HEK293 (cell line): ENCODE measurements around the gene CDYL.

Experiments
- CTCF ChIA-PET: fragments of 350-600 bp; formaldehyde crosslinking; extraction: SDS; loops from one replicate; lab custom pipeline; 2021; ENCODE audit warnings: antibody characterized with exemption; lab: Yijun Ruan, JAX
- POLR2A ChIA-PET: fragments of 300-600 bp; formaldehyde crosslinking; extraction: SDS; loops from one replicate; lab custom pipeline; 2020; ENCODE audit warnings: antibody characterized with exemption, inconsistent platforms; lab: Yijun Ruan, JAX
- H3K27ac ChIP-seq: fragments of 200-500 bp; sonication (Bioruptor generic); 2 replicates; pipeline ENCODE4 v1.5.1; 2014; ENCODE audit warnings: low read depth, low read length, control low read depth, inconsistent platforms; ENCODE audit errors: extremely low read depth
- H3K36me3 ChIP-seq, 2 experiments: fragments of 200-500 bp in 1 of 2; sonication (Bioruptor generic) in 1 of 2; 1 replicate in 1 of 2; 2 replicates in 1 of 2; pipeline ENCODE4 v1.5.1; 2014 to 2017; ENCODE audit warnings: inconsistent platforms in 2 of 2, low read length in 2 of 2; ENCODE audit not compliant: control insufficient read depth in 2 of 2, insufficient read depth in 1 of 2
- H3K4me1 ChIP-seq: fragments of 200-500 bp; sonication (Bioruptor generic); 2 replicates; pipeline ENCODE4 v1.5.1; 2014; ENCODE audit warnings: mild to moderate bottlenecking, low read length, inconsistent platforms; ENCODE audit not compliant: control insufficient read depth, insufficient read depth
- H3K4me3 ChIP-seq: 2 replicates; pipeline ENCODE4 v1.5.1; 2011; ENCODE audit warnings: low read depth, mild to moderate bottlenecking, control low read depth, low read length, moderate library complexity
- H3K9me3 ChIP-seq: fragments of 200-500 bp; sonication (Bioruptor generic); 2 replicates; pipeline ENCODE4 v1.5.1; 2014; ENCODE audit warnings: low read depth, low read length, inconsistent platforms; ENCODE audit not compliant: control insufficient read depth, insufficient read depth
- HOXA7 ChIP-seq: sonication (generic); formaldehyde crosslinking; IDR thresholded peaks from 2 replicates; pipeline ENCODE4 v1.8.1; 2022; ENCODE audit warnings: missing genetic modification reagents, borderline replicate concordance
- KLF8 ChIP-seq: fragments of 450-650 bp; formaldehyde crosslinking; IDR thresholded peaks from 2 replicates; pipeline ENCODE4 v1.5.1; 2016; ENCODE audit warnings: missing biosample characterization, missing genetic modification characterization
- OVOL3 ChIP-seq: fragments of 450-650 bp; formaldehyde crosslinking; IDR thresholded peaks from 2 replicates; pipeline ENCODE4 v1.5.1; 2016; ENCODE audit warnings: missing biosample characterization, missing genetic modification characterization
- SALL2 ChIP-seq: fragments of 450-650 bp; formaldehyde crosslinking; IDR thresholded peaks from 2 replicates; pipeline ENCODE4 v1.5.0; 2017; ENCODE audit warnings: missing biosample characterization, mild to moderate bottlenecking, missing genetic modification characterization, borderline replicate concordance
- YY1 ChIP-seq: fragments of 450-650 bp; formaldehyde crosslinking; IDR thresholded peaks from 2 replicates; pipeline ENCODE4 v1.5.1; 2018; ENCODE audit warnings: missing biosample characterization, missing genetic modification characterization
- ZBTB21 ChIP-seq: fragments of 450-650 bp; formaldehyde crosslinking; IDR thresholded peaks from 2 replicates; pipeline ENCODE4 v1.5.1; 2017; ENCODE audit warnings: missing biosample characterization, missing genetic modification characterization
- ZBTB7A ChIP-seq: fragments of 450-650 bp; formaldehyde crosslinking; IDR thresholded peaks from 2 replicates; pipeline ENCODE4 v1.5.1; 2016; ENCODE audit warnings: low read depth, missing biosample characterization, missing genetic modification characterization
- ZFP37 ChIP-seq: fragments of 450-650 bp; formaldehyde crosslinking; IDR thresholded peaks from 2 replicates; pipeline ENCODE4 v1.5.1; 2016; ENCODE audit warnings: missing biosample characterization, missing genetic modification characterization
- ZNF114 ChIP-seq: fragments of 450-650 bp; formaldehyde crosslinking; IDR thresholded peaks from 2 replicates; pipeline ENCODE4 v1.5.0; 2017; ENCODE audit warnings: missing biosample characterization, missing genetic modification characterization
- ZNF157 ChIP-seq: fragments of 450-650 bp; formaldehyde crosslinking; IDR thresholded peaks from 2 replicates; pipeline ENCODE4 v1.5.1; 2016; ENCODE audit warnings: missing biosample characterization, missing genetic modification characterization
- ZNF223 ChIP-seq: fragments of 450-650 bp; formaldehyde crosslinking; IDR thresholded peaks from 2 replicates; pipeline ENCODE4 v1.5.1; 2016; ENCODE audit warnings: missing biosample characterization, missing genetic modification characterization
- ZNF324 ChIP-seq: fragments of 450-650 bp; formaldehyde crosslinking; IDR thresholded peaks from 2 replicates; pipeline ENCODE4 v1.5.1; 2016; ENCODE audit warnings: missing biosample characterization, missing genetic modification characterization
- ZNF354C ChIP-seq: fragments of 450-650 bp; formaldehyde crosslinking; IDR thresholded peaks from 2 replicates; pipeline ENCODE4 v1.5.1; 2016; ENCODE audit warnings: missing biosample characterization, missing genetic modification characterization, low read depth, borderline replicate concordance
- ZNF585B ChIP-seq: fragments of 450-650 bp; formaldehyde crosslinking; IDR thresholded peaks from 2 replicates; pipeline ENCODE4 v1.5.1; 2016; ENCODE audit warnings: missing biosample characterization, missing genetic modification characterization
- ZNF621 ChIP-seq: fragments of 450-650 bp; formaldehyde crosslinking; IDR thresholded peaks from 2 replicates; pipeline ENCODE4 v1.5.1; 2017; ENCODE audit warnings: missing biosample characterization, missing genetic modification characterization
- ZNF792 ChIP-seq: fragments of 450-650 bp; formaldehyde crosslinking; IDR thresholded peaks from 2 replicates; pipeline ENCODE4 v1.5.1; 2016; ENCODE audit warnings: missing biosample characterization, missing genetic modification characterization
- ZNF837 ChIP-seq: fragments of 450-650 bp; formaldehyde crosslinking; IDR thresholded peaks from 2 replicates; pipeline ENCODE4 v1.5.1; 2016; ENCODE audit warnings: missing biosample characterization, missing genetic modification characterization
- TF ChIP-seq, protein P1 (sequence below): fragments of 450-650 bp; formaldehyde crosslinking; IDR thresholded peaks from 2 replicates; pipeline ENCODE4 v1.5.1; 2016; ENCODE audit warnings: missing biosample characterization, missing genetic modification characterization
- TF ChIP-seq, protein P2 (sequence below): fragments of 450-650 bp; IDR thresholded peaks from 2 replicates; pipeline ENCODE4 v1.5.1; 2018; ENCODE audit warnings: missing biosample characterization, missing genetic modification characterization
- TF ChIP-seq, protein P3 (sequence below): fragments of 450-650 bp; formaldehyde crosslinking; IDR thresholded peaks from 2 replicates; pipeline ENCODE4 v1.5.1; 2017; ENCODE audit warnings: missing biosample characterization, mild to moderate bottlenecking, missing genetic modification characterization, moderate library complexity
- TF ChIP-seq, protein P4 (sequence below): fragments of 450-650 bp; formaldehyde crosslinking; IDR thresholded peaks from 2 replicates; pipeline ENCODE4 v1.5.1; 2016; ENCODE audit warnings: missing biosample characterization, missing genetic modification characterization
- TF ChIP-seq, protein P5 (sequence below): sonication (generic); formaldehyde crosslinking; IDR thresholded peaks from 2 replicates; pipeline ENCODE4 v1.8.1; 2022; ENCODE audit warnings: mild to moderate bottlenecking, moderate library complexity, missing genetic modification reagents
- TF ChIP-seq, protein P6 (sequence below): fragments of 450-650 bp; formaldehyde crosslinking; IDR thresholded peaks from 2 replicates; pipeline ENCODE4 v1.5.1; 2017; ENCODE audit warnings: missing biosample characterization, missing genetic modification characterization
- TF ChIP-seq, protein P7 (sequence below): fragments of 450-650 bp; formaldehyde crosslinking; IDR thresholded peaks from 2 replicates; pipeline ENCODE4 v1.5.1; 2016; ENCODE audit warnings: missing biosample characterization, missing genetic modification characterization
- TF ChIP-seq, protein P8 (sequence below): IDR thresholded peaks from 2 replicates; pipeline ENCODE4 v1.6.1; 2011; ENCODE audit warnings: mild to moderate bottlenecking, low read depth, low read length, borderline replicate concordance

Gene CDYL

DNA sequence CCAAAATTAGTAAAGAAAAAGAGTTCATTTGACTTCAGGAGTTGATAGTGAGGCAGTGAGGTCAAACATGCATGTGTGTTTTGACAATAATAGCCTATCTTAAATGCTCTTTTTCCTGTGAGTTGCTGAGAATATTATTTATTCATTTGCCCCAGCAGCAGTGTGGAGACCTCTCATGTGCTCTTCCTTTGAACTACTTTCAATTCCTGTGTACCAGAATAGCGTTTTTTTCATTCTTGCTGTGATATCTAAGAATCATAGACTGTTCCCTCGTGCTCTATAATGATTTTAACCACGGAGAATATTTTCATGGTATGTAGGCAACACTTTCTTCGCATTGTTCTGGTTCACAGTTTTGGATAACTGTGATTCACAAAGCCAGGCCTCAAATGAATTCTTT is 5.2 kb downstream of the CDYL start:
- H3K36me3 ChIP-seq: no peaks in the 10 kb centered on the region
- no peak overlapping the region for H3K4me3 ChIP-seq
- peaks cover 25% of the 10 kb centered on the region for H3K4me1 ChIP-seq
- H3K9me3 ChIP-seq: no peaks in the 10 kb centered on the region
- TF ChIP-seq ZBTB7A (no peak), KLF8 (no peak), YY1 (tag by site-specific recombination) (no peak), HOXA7 (CRISPR knock-in tag) (no peak), ZNF114 (tag by site-specific recombination) (no peak), OVOL3 (tag by site-specific recombination) (no peak), ZNF354C (no peak), ZNF157 (tag by site-specific recombination) (no peak), SALL2 (tag by site-specific recombination) (no peak), ZBTB21 (tag by site-specific recombination) (no peak), ZNF324 (tag by site-specific recombination) (no peak), ZFP37 (no peak), ZNF792 (tag by site-specific recombination) (no peak)
- TF ChIP-seq, protein P1, sequence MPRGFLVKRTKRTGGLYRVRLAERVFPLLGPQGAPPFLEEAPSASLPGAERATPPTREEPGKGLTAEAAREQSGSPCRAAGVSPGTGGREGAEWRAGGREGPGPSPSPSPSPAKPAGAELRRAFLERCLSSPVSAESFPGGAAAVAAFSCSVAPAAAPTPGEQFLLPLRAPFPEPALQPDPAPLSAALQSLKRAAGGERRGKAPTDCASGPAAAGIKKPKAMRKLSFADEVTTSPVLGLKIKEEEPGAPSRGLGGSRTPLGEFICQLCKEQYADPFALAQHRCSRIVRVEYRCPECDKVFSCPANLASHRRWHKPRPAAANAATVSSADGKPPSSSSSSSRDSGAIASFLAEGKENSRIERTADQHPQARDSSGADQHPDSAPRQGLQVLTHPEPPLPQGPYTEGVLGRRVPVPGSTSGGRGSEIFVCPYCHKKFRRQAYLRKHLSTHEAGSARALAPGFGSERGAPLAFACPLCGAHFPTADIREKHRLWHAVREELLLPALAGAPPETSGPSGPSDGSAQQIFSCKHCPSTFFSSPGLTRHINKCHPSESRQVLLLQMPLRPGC: no peak
- TF ChIP-seq, protein P2, sequence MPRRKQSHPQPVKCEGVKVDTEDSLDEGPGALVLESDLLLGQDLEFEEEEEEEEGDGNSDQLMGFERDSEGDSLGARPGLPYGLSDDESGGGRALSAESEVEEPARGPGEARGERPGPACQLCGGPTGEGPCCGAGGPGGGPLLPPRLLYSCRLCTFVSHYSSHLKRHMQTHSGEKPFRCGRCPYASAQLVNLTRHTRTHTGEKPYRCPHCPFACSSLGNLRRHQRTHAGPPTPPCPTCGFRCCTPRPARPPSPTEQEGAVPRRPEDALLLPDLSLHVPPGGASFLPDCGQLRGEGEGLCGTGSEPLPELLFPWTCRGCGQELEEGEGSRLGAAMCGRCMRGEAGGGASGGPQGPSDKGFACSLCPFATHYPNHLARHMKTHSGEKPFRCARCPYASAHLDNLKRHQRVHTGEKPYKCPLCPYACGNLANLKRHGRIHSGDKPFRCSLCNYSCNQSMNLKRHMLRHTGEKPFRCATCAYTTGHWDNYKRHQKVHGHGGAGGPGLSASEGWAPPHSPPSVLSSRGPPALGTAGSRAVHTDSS: no peak
- TF ChIP-seq, protein P3, sequence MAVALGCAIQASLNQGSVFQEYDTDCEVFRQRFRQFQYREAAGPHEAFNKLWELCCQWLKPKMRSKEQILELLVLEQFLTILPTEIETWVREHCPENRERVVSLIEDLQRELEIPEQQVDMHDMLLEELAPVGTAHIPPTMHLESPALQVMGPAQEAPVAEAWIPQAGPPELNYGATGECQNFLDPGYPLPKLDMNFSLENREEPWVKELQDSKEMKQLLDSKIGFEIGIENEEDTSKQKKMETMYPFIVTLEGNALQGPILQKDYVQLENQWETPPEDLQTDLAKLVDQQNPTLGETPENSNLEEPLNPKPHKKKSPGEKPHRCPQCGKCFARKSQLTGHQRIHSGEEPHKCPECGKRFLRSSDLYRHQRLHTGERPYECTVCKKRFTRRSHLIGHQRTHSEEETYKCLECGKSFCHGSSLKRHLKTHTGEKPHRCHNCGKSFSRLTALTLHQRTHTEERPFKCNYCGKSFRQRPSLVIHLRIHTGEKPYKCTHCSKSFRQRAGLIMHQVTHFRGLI (tag by site-specific recombination): no peak
- TF ChIP-seq, protein P4, sequence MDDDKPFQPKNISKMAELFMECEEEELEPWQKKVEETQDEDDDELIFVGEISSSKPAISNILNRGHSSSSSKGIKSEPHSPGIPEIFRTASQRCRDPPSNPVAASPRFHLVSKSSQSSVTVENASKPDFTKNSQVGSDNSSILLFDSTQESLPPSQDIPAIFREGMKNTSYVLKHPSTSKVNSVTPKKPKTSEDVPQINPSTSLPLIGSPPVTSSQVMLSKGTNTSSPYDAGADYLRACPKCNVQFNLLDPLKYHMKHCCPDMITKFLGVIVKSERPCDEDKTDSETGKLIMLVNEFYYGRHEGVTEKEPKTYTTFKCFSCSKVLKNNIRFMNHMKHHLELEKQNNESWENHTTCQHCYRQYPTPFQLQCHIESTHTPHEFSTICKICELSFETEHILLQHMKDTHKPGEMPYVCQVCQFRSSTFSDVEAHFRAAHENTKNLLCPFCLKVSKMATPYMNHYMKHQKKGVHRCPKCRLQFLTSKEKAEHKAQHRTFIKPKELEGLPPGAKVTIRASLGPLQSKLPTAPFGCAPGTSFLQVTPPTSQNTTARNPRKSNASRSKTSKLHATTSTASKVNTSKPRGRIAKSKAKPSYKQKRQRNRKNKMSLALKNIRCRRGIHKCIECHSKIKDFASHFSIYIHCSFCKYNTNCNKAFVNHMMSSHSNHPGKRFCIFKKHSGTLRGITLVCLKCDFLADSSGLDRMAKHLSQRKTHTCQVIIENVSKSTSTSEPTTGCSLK: no peak
- TF ChIP-seq, protein P5, sequence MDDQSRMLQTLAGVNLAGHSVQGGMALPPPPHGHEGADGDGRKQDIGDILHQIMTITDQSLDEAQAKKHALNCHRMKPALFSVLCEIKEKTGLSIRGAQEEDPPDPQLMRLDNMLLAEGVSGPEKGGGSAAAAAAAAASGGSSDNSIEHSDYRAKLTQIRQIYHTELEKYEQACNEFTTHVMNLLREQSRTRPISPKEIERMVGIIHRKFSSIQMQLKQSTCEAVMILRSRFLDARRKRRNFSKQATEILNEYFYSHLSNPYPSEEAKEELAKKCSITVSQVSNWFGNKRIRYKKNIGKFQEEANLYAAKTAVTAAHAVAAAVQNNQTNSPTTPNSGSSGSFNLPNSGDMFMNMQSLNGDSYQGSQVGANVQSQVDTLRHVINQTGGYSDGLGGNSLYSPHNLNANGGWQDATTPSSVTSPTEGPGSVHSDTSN (CRISPR knock-in tag): no peak
- ChIA-PET POLR2A (no interaction called here), CTCF (interaction anchor here (0.6 to 1.5 kb wide), 5 partner anchors 24 to 283 kb away, joined by 3 to 4 read pairs (median 3); partner anchors contain the start of gene RPP40)
- no peak overlapping the region for H3K27ac ChIP-seq

DNA sequence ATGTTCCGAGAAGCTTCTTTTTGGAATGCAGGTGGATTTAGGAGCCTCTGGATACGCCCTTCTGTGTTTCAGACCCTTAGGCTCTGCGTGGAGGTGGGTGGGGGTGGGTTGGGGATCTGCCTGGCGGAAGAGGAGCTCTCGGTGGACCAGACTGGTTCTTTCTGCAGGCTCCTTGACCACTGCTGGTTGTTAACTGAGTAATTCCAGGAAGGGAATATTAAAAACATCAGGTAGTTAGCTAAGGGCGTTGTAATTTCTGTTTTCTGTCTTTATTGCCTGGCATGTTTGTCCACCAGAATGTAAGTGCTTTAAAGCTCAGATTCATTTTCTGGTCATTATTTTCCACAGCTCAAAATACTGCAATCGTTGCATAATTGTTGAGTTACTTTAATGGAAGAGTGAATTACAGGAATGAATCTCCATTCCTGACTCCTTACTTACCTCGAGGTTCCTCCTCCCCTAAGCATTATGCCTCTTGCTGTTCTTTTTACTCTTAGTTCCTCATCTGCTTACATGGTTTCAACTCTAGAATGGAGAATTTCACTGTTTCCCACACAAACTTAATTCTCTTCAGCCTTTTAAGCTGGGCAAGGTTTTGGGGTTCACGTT is 5.9 kb downstream of the CDYL start:
- ChIA-PET CTCF (interaction anchor here (0.6 to 1.1 kb wide), 3 partner anchors 94 to 222 kb away, joined by 3 to 6 read pairs (median 3); partner anchors contain the start of gene RPP40), POLR2A (no interaction called here)
- Histone ChIP-seq H3K36me3 (no peaks in the 10 kb centered on the region), H3K4me3 (no peak overlapping the region), H3K4me1 (peaks cover 25% of the 10 kb centered on the region), H3K9me3 (no peaks in the 10 kb centered on the region), H3K27ac (no peak overlapping the region)
- TF ChIP-seq ZNF837 (tag by site-specific recombination): no peak
- no peak for TF ChIP-seq ZNF621
- TF ChIP-seq ZNF223 (tag by site-specific recombination): no peak
- no peak for TF ChIP-seq ZNF585B (tag by site-specific recombination)
- TF ChIP-seq, protein P6, sequence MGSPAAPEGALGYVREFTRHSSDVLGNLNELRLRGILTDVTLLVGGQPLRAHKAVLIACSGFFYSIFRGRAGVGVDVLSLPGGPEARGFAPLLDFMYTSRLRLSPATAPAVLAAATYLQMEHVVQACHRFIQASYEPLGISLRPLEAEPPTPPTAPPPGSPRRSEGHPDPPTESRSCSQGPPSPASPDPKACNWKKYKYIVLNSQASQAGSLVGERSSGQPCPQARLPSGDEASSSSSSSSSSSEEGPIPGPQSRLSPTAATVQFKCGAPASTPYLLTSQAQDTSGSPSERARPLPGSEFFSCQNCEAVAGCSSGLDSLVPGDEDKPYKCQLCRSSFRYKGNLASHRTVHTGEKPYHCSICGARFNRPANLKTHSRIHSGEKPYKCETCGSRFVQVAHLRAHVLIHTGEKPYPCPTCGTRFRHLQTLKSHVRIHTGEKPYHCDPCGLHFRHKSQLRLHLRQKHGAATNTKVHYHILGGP (tag by site-specific recombination): no peak
- TF ChIP-seq, protein P7, sequence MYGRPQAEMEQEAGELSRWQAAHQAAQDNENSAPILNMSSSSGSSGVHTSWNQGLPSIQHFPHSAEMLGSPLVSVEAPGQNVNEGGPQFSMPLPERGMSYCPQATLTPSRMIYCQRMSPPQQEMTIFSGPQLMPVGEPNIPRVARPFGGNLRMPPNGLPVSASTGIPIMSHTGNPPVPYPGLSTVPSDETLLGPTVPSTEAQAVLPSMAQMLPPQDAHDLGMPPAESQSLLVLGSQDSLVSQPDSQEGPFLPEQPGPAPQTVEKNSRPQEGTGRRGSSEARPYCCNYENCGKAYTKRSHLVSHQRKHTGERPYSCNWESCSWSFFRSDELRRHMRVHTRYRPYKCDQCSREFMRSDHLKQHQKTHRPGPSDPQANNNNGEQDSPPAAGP (tag by site-specific recombination): no peak
- TF ChIP-seq, protein P8, sequence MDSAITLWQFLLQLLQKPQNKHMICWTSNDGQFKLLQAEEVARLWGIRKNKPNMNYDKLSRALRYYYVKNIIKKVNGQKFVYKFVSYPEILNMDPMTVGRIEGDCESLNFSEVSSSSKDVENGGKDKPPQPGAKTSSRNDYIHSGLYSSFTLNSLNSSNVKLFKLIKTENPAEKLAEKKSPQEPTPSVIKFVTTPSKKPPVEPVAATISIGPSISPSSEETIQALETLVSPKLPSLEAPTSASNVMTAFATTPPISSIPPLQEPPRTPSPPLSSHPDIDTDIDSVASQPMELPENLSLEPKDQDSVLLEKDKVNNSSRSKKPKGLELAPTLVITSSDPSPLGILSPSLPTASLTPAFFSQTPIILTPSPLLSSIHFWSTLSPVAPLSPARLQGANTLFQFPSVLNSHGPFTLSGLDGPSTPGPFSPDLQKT: no peak
